Activated CD4-positive, CD25-positive, alpha-beta regulatory T cell treated with anti-CD3 and anti-CD28 coated beads, Interleukin-2, amount 50 U/mL, for 72 hours (primary cell): Measurements from ENCODE around the gene IFFO2.

ENCODE experiments used
- DNase-seq: peaks from one replicate; pipeline ENCODE4 v3.0.0; 2021

The IFFO2 gene

DNA sequence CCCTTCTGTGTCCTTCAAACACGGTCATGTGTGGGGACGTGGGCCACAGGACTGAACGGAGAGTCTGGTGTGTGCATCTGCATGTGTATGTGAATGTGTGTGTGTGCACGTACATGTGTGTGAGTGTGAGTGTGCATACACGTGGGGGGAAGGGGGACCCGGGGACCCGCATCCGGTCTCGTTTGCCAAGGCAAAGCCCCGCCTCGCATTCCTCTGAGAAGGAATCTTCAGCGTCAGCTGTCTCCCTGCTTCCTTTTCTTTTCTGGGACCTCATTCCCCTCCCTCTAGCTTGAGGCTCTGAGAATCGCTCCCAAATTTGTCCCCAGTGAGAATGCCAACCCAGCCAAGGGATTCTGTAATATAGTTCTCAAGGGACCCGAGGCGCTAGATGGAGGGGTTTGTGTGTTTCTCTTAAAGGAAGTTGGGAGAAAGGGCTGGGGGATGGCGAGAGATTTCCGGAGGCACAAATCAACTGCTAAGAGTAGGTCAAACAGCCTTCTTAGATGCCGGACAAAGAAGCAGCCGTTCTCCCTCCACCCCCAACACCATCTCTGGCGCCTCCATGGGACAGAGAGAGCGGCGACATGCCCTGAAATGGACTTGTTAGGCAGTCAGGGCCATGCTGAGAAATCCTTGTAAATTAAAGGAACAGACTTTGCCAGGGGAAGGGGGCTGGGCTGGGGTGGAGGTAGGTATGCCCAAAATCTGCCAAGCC lies 6.6 kb downstream of the IFFO2 start:
- DNase-seq = no peak

DNA sequence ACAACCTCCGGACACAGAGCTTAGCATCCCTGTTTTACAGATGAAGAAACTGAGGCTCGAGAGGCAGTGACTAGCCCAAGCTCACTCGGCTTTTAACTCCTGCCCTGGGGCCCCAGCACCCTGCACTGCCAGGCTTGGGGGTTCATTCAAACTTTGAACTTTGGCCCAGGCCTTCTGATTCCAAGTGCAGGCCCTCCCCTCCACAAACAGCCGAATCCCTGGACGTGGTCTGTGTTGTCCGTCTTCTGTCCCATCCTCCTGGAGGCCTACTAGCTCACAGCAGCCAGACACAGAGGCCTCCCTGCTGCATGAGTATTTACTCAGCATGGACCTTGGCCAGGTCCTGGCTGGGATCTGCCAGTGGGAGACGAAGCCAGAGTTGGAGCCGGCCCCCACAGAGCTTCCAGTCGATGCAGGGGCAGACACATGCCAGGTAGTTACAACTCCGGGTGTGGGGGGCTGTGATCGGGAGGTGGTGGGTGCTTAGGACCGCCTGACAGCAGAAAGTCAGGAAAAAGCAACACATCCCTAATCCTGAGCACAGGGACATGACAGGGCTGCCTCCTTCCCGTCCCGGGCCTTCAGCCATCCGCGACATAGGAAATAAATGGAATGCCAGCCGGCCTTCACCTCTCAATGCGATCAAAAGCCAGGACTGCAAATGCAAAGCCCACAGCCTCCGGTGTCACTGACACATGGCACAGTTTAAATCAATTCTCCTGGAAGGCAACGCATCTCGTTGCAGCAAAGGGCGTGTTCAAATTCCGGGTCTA lies 7.4 kb downstream of the IFFO2 start:
- no peak for DNase-seq

DNA sequence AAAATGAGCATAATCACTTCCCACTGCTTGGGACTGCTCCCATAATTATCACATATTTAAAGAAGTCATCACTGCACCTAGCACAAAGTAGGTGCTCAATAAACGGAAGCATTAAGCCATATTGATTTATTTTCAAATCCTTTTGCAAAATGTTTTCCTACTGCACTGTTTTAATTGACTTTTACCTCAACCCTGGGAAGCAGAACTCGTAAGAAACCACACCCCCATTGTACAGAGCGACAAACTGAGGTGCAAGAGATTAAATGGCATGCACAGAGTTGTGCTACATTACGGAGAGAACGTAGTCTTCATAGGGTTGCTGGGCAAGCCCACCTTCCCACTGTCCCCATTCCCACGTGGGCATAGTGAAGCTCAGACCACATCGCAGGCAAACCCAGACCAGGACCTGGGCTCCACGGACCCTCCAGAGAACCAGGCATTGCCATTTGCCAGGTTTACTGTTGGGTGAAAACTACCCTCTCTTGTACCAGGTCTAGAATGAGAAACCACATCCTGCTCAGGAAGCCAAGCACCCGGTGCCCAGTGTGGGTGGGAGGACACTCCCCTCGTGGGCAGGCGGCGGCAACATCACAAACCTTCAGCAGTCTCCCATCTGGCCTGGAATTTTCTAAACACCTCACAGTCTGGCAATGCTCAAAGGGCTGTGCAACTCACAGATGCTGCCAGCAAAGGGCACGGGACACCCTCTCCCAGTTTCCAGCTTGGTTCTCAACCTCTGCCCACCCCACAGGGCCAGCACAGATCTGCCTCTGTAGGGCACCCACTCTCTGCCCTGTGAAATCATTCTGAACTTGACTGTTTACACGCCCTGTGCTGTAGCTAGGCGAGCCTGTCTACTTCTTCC lies 8.2 kb downstream of the IFFO2 start:
- peak; percentile 54 for DNase-seq

DNA sequence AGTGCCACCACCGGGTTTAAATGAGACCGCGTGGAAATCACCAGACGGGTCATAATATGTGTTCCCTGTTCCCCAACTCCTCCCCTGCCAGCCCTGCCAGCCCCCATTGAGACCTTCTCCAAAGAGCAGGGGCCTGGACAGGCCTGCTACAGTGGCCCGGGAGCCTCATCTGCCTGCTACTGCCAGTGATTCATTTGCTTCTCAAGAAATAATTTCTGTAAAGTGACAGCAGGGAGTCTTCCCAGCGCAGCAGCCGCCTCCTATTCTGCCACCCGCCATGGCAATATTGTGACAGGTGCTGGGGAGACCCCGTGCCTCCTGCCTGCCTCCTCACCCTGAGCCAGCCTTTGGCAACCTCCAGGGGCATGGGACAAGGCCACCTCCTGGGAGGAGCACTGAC lies 8.9 kb downstream of the IFFO2 start:
- no peak for DNase-seq

DNA sequence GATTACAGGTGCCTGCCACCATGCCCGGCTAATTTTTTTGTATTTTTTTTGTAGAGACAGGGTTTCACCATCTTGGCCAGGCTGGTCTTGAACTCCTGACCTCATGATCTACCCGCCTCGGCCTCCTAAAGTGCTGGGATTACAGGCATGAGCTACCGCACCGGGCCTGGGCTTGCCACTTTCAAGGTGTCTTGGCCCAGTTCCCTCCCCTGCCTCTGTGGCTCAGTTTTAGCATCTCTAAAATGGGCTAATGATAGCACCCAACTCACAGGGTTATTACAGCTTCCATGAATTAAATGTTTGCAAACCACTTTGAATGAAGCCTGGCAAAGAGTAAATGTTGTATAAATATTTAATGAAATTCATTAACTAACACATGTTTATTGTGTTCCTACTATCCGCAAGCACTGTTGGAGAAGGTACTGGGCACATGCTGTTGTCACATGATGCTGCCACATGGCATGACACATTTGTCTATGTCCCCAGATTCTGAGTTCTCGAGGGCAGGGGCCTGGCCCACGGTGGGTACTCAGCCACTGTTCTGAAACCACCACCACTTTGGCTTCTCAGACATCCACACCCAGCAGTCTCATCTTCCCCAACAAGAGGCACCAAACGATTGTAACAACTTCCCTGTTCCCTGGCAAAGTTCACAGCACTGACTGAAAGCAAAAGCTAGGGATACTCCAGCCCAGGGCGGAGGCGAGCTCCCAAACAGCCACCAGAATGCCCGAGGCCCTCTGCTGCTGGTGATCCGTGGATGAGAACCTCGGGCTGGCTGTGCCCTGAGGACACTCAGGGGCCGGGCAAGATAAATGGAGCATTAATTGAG lies 9.7 kb downstream of the IFFO2 start:
- no peak for DNase-seq

DNA sequence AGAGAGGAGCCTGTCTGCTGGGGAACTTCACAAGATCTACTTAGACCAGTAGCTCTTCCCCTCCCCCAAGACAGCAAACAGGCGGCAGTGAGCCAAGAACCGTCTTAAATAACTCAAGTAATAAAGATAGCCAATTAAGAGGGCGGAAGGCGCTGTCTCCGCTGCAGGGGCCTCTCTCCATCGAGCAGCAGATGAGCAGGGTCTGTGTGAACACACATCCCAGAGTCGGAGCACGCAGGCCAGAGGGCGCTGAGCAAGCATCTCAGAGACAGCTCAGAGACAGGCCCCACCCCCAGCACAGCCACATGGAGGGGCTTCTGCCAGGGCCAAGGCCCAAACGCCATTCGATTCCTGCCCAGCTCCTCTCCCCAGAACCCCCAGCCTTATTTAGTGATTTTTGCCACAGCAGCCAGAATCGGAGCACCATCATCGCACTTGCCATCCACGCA lies 11.1 kb downstream of the IFFO2 start:
- DNase-seq = no peak

DNA sequence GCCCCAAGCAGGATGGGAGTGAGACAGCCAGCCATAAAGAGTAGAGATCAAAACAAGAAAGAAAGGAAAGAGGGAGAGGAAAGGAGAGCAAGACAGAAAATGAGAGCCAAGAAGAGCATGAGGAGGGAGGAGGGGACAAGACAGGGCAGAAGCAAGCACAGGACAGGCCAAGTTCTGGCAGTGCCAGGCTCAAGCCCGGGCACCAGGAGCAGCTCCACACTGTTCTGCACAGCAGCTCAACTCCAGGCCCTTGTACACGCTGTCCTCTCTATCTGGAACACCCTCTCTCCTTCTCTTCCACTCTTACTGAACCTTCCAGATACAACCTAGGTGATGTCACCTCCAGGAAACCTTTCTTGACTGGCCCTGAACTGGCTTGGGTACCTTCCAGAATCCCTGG lies 11.7 kb downstream of the IFFO2 start:
- no peak for DNase-seq

DNA sequence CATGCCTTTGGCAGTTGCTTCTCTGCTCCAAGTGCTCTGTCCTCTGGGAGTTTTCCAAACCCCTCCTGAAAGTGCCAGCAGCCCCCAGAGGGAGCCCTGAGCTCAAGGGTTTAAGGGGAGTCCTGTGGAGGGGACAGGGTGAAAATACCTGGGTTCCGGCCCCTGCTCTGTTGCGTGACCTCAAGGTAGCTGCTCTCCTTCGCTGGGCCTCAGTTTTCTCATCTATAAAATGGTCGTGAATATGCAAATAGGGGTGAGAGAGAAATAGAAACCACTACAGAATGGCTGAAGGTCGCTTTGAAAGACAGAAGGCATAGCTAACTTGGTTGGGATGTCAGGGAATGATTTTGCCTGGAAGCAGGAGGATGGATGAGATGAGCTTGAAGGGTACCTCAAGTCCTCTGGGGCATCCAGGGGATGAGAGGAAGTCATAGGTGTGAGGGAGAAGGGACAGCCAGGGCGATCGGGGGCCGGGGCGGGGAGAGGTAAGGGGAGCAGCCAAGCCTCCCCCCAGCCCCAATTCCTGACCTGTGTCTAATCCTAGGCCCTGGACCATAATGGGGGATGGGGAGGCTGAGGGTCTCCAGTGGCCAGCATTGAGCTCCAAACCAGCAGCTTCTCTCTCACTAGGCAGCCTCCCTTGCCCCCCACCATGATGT lies 12.4 kb downstream of the IFFO2 start:
- no peak for DNase-seq

DNA sequence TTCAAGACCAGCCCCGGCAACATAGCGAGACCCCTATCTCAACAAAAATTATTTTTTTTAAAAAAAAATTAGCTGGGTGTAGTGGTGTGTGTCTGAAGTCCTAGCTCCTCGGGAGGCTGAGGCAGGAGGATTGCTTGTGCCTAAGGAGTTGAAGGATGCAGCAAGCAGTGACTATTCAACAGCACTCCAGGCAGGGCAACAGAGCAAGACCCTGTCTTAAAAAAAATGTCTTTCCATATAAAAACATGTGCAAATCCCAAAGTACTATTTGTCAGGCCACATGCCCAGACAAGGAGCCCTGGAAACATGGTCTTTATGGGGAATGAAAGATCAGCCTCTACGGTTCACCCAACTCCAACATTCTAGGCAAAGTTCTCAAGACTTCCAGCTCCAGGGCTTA lies 13.3 kb downstream of the IFFO2 start:
- no peak for DNase-seq

DNA sequence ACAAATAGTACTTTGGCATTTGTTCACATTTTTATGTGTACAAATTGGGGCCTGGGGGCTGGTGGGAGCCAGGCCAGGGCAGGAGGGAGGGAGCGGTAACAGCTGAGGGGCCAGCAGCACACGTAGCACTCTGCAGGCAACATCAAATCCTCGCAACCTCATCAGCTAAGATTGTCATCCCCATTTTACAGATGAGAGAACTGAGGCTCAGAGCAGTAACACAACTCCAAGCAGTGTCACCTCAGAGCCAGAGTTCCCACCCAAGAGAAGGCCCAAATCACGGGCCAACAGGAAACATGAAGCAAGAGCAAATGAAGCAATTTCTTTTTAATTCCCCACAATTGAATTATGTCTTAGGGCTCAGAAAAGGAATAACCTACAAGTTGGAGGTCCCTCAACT lies 14.1 kb downstream of the IFFO2 start:
- no peak for DNase-seq

DNA sequence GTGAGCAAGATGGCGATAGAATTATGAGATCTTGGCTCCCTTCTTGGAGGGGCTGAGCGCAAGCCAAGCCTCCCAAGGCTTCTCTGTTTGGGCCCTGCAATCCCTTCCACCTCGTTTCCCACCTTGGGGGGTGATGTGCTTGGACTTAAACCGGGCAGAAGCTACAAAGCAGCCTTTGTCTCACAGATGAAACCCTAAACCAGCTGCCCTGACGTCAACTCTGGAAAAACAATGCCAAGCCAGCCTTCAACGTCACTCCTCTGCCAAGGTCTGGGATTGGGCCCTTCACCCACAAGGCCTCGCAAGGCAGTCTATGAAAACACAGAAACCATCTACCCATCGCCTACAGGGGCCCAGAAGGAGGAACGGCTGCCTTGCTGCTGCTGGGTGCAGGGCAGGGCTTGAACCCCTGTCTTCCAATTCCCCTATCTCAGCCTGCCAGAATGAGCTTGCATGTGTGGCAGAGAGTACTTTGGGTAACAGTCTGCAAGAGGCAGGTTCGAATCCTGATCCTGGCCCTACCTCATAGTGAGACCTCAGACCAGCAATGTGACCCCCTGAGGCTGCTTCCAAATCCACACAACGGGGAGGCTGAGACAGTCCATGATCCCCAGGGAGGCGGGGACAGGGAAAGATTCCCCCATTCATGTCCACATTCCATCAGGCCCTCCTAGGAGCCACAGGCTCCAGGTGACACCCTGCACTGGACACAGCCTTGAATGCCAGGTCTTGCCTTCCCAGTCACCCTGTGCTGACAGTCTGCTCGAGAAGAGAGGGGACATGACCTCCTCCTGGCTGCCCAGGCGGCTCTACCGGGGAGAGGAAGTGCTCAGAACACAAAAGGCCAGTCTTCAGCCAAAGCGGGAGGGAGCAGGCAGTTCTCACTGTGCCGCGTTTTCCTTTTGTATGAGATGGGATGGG lies 15.0 kb downstream of the IFFO2 start:
- no peak for DNase-seq

DNA sequence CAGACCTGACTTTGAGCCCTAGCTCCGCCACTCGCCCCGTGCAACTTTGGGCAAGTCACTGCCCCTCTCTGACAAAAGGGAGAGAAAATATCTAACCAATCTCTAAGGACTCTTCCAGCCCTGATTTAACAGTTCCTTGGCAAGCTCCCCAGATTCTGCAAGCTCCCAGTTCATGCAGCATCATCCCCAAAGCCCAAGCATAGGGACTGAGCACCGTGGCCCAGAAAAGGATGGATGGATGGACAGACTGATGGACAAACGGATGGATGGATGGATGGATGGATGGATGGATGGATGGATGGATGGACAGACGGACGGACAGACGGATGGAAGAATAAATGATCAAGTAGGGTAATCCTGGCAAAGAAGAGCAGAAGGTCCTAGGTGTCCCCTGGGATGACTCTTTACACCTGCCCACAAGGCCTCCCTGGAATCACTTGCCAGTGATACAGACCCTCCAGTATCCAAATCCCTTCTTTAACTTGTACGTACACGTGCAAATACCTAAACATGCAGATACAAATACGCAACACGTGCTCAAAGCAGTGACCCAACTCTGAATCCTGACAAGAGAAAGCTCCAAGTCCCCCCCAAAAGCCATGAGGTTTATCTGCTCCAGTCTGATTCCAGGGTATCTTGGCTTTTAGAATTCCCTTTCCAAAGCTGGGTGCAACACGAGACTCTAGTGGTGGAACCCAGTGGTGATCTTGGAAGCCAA lies 16.0 kb downstream of the IFFO2 start:
- no peak for DNase-seq

DNA sequence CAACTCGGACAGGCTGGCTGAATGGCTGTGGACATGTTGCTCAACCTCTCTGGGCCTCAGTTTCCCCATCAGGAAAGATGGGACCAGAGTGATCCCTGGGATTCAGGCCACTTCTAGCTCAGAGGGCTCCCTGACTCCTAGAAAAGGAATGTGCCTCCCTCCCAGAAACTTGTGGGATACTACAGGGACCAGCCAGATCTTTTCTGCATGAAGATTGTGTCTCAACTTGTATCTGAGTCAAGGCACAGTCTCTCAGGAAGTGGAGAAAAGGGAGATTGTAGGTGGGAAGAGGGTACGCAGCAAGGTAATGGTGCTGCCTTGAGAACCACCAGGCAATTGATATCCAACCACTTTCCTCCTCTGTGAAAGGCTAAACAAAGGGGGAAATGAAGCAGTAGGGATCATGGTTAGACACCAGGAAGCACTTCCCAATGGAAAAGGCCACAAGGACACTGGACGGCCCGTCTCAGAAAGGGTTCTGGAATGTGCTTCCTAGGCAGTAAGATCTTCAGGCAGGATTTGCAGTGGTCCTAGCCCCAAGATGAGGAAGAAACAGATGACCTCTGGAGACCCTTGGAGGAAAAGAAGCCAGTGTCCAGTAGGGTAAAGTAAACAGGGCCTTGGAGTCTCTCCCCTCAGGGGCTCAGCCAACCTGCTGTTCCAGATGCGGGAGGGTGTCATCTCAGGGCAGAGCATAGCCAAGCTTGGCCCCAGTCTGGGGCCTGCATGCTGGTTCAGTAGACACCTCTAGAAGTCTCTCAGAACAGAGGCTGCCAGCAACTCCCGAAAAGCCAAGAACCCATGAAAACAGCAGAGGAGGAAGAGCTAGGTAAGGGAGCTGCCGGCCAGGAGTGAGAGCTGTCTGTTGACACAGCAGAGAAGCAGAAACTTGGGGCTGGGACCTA lies 16.8 kb downstream of the IFFO2 start:
- no peak for DNase-seq

DNA sequence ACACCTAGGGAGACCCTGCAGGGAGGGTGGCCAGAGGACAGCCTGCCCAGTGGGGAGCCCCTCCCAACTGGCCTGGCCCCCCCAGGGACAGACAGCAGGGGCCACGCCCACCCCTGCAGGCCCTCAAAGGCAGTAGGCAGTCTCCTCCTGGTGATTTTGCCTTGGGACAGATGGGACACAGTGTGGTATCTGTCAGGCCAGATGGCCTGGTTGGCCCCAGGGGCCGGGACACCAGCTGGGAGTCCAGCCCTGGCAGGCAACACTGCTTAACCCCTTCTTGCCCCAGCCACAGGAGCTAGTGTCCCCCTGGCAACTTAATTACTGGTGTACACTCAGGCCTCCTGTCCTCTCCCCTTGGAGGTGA lies 17.8 kb downstream of the IFFO2 start:
- DNase-seq = no peak

DNA sequence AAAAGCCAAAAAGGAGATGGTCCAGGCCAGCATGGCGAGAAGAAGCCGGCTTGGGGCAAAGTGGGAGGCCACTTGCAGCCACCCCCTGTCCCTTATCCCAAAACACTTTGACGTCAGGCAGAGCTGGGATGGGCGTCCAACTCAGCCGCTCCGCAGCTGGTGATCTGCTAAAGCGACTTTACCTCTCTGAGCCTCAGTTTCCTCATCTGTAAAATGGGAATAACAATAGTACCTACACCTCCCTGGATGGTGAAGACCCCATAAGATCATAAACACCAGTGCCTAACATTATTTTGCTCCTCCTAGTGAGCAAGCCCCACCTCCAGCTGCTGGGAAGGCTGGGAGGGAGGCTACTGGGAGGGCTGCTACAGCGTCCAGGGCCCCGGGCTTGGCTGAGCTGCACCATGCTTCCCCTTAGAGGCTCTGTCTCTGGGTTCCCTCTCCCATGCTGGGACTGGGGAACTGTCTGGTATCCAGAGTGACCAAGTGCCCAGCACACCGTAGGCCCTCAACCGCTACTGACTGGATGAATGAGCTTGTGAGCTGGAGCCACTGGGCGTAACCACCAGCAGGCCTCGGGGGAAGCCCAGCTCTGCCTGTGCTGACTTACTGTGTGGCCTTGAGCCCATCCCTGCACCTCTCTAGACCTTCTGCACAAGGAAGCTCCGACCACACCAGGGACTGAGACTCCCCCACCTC lies 18.3 kb downstream of the IFFO2 start:
- DNase-seq = no peak

DNA sequence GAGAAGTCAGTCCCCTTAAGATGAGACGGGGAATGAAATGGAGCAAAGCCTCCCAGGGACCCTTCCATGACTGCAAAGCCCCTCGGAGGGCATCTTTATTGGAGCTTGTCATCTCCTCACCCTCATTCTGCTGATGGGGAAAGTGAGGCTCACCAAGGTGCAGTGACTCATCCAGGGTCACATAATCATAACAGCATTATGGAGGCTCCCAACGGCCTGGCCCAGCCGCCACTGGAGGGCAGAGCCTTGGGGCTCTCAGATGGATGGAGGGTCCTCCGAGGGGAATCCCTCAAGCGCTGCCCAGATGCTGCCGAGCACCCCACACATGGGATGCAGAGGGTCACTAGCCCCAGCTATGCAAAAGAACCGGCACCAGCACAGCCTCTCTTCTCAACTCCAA lies 18.9 kb downstream of the IFFO2 start:
- no peak for DNase-seq

DNA sequence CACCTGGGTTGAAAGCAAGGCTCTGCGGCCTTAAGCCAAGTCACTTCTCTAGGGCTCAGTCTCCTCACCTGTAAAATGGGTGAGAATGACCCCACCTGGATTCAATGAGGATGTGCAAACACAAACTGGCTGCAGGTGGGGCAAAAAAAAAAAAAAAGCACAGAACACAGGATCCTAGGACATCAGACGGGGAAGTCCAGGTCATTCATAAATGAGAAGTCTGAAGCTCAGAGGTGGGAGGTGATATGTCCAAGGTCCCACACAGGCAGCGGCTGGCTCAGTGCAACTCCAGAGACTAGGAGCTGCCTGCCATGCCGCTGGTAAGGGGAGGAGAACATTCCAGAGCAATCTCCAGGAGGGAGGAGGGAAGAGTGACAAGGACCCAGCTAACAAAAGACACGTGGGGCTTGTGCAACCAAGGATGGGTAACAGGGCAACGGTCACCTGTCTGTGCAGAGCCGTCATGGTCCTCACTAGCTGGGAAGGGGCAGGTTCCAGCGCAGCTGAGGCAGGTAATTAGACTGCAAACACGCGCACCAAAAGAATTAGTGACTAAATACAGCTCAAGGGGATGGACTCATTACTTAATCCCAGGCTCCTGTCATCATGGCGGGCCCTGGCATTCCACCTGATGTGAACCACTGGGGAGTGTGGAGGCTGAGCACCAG lies 19.5 kb downstream of the IFFO2 start:
- no peak for DNase-seq

DNA sequence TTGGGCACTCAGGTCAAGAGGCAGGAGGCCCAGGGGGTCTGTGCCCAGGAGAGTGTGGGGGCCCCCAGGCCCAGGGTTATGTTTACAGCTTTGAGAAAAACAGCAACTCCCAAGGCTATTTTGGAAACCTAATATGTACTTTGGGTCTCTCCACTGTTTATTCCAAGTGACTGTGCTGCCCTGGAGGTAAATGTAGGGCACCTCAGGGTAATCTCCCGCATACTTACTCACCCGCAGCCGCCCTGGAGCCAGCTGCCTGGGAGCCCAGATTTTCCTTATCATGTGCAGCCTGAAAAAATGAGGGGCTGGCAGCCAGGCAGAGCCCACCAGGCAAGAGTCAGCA lies 20.0 kb downstream of the IFFO2 start:
- DNase-seq = no peak
